Endothelial cell of umbilical vein (primary cell): Measurements from ENCODE around the gene TBPL1. TPM values are rescaled to one million over a fixed set of nuclear protein-coding genes. Genes with fewer than 3 reads are reported as not detected.

ENCODE experiments used
- BruUV-seq: library from RNA; stranded (reverse); fragments of 400-500 nt; replicated peaks from 2 replicates; lab custom pipeline; 2021; lab: Mats Ljungman, UMichigan
- CTCF ChIA-PET: fragments of 300-600, 350-600 bp; sonication (Branson Sonifier 250); formaldehyde crosslinking; loops from one replicate; lab custom pipeline; 2021; ENCODE audit warnings: antibody characterized with exemption, inconsistent platforms; lab: Charles Lee
- POLR2A ChIA-PET: fragments of 300-600, 350-600 bp; sonication (Branson Sonifier 250); formaldehyde crosslinking; loops from one replicate; lab custom pipeline; 2021; ENCODE audit warnings: antibody characterized with exemption, inconsistent platforms; lab: Charles Lee
- DNase-seq: peaks from one replicate; pipeline ENCODE4 v3.0.0-alpha.2; 2011; ENCODE audit warnings: low read depth, low spot score
- FAIRE-seq: peaks from 2 replicates; lab custom pipeline; 2011; peaks lifted over from hg19 to GRCh38; lab: Jason Lieb, UNC
- H2AFZ ChIP-seq: 2 replicates; pipeline ENCODE4 v1.6.0; 2012; ENCODE audit warnings: low read depth, low read length, control low read depth, inconsistent platforms
- H3K27ac ChIP-seq: 2 replicates; pipeline ENCODE4 v1.5.1; 2011; ENCODE audit warnings: low read depth, mild to moderate bottlenecking, control low read depth, low read length, moderate library complexity; ENCODE audit not compliant: insufficient read depth
- H3K27me3 ChIP-seq, 2 experiments: 2 replicates each; pipeline versions ENCODE4 v1.6.0 to v1.6.1; 2011; ENCODE audit warnings: low read length in 2 of 2, mixed read lengths in 1 of 2; ENCODE audit not compliant: control insufficient read depth in 2 of 2, insufficient read depth in 2 of 2
- H3K36me3 ChIP-seq, 2 experiments: 2 replicates in 1 of 2; 3 replicates in 1 of 2; pipeline ENCODE4 v1.5.1; 2011; ENCODE audit warnings: low read length in 2 of 2, mild to moderate bottlenecking in 1 of 2, moderate library complexity in 1 of 2; ENCODE audit not compliant: control insufficient read depth in 2 of 2, insufficient read depth in 2 of 2; ENCODE audit errors: extremely low read depth in 1 of 2
- H3K4me1 ChIP-seq: 3 replicates; pipeline ENCODE4 v1.5.1; 2011; ENCODE audit warnings: mild to moderate bottlenecking, low read length; ENCODE audit not compliant: control insufficient read depth, insufficient read depth; ENCODE audit errors: extremely low read depth
- H3K4me2 ChIP-seq: 2 replicates; pipeline ENCODE4 v1.6.1; 2011; ENCODE audit warnings: low read length, control low read depth, mixed read lengths; ENCODE audit not compliant: insufficient read depth
- H3K4me3 ChIP-seq, 3 experiments: fragments of 200-600 bp in 1 of 3; sonication (generic), shearing (Covaris generic) in 1 of 3; replicated peaks in 1 of 3; 2 replicates each; pipeline ENCODE4 v1.5.1; 2011 to 2016; ENCODE audit warnings: control low read depth in 3 of 3, low read length in 3 of 3, mild to moderate bottlenecking in 2 of 3, inconsistent platforms in 1 of 3, low read depth in 1 of 3, moderate library complexity in 1 of 3; ENCODE audit not compliant: insufficient read depth in 1 of 3
- H3K79me2 ChIP-seq: 2 replicates; pipeline ENCODE4 v1.6.0; 2012; ENCODE audit warnings: low read length, inconsistent platforms; ENCODE audit not compliant: control insufficient read depth, insufficient read depth
- H3K9ac ChIP-seq: replicated peaks from 2 replicates; pipeline ENCODE3; 2011; ENCODE audit warnings: low read length, control low read depth; ENCODE audit not compliant: insufficient read depth; ENCODE audit errors: extremely low read depth
- H3K9me1 ChIP-seq: replicated peaks from 3 replicates; pipeline ENCODE4 v1.6.0; 2011; ENCODE audit warnings: mild to moderate bottlenecking, low read length; ENCODE audit not compliant: control insufficient read depth, insufficient read depth; ENCODE audit errors: extremely low read depth
- H3K9me3 ChIP-seq: replicated peaks from 2 replicates; pipeline ENCODE4 v1.5.1; 2012; ENCODE audit warnings: low read length, inconsistent platforms; ENCODE audit not compliant: control insufficient read depth, insufficient read depth
- H4K20me1 ChIP-seq: replicated peaks from 2 replicates; pipeline ENCODE3; 2011; ENCODE audit warnings: mild to moderate bottlenecking, low read length; ENCODE audit not compliant: control insufficient read depth, insufficient read depth; ENCODE audit errors: extremely low read depth
- CTCF ChIP-seq, 2 donors: IDR thresholded peaks; 1 replicate in 1 of 2; 2 replicates in 1 of 2; pipeline ENCODE4 v1.5.1; 2011; ENCODE audit warnings: low read length in 2 of 2, mild to moderate bottlenecking in 2 of 2, moderate library complexity in 2 of 2, control low read depth in 1 of 2, inconsistent platforms in 1 of 2, low read depth in 1 of 2; ENCODE audit not compliant: insufficient read depth in 1 of 2; ENCODE audit errors: extremely low read depth in 1 of 2
- EZH2 ChIP-seq: IDR thresholded peaks from 2 replicates; pipeline ENCODE4 v1.6.1; 2012; ENCODE audit warnings: borderline replicate concordance, low read depth, mild to moderate bottlenecking, moderate library complexity, low read length, inconsistent platforms; ENCODE audit not compliant: severe bottlenecking
- FOS ChIP-seq: IDR thresholded peaks from 2 replicates; pipeline ENCODE4 v1.6.1; 2011; ENCODE audit warnings: mild to moderate bottlenecking, low read length, moderate library complexity, borderline replicate concordance; ENCODE audit not compliant: insufficient read depth
- GATA2 ChIP-seq: IDR thresholded peaks from 2 replicates; pipeline ENCODE4 v1.7.0; 2011; ENCODE audit warnings: low read depth, mild to moderate bottlenecking, moderate library complexity, mixed read lengths, low read length; ENCODE audit not compliant: insufficient read length, insufficient read depth
- JUN ChIP-seq: IDR thresholded peaks from 2 replicates; pipeline ENCODE4 v1.6.1; 2011; ENCODE audit warnings: borderline replicate concordance, low read depth; ENCODE audit not compliant: insufficient read length, insufficient read depth
- MYC ChIP-seq: IDR thresholded peaks from one replicate; pipeline ENCODE4 v1.6.1; 2011; ENCODE audit warnings: mild to moderate bottlenecking, low read depth, low read length
- POLR2A ChIP-seq: IDR thresholded peaks from 2 replicates; pipeline ENCODE4 v1.6.1; 2012; ENCODE audit warnings: low read depth, mild to moderate bottlenecking, control low read depth, low read length
- POLR2AphosphoS5 ChIP-seq: IDR thresholded peaks from 2 replicates; pipeline ENCODE4 v1.6.1; 2012; ENCODE audit warnings: low read depth, mild to moderate bottlenecking, control low read depth, low read length, moderate library complexity; ENCODE audit not compliant: insufficient read depth
- dilution Hi-C: fragments of 300-500 bp; cut with MboI; formaldehyde crosslinking; loops from one replicate; pipeline ENCODE4 v1.15.0; 2019; ENCODE audit warnings: low sequenced_read_pairs; ENCODE audit not compliant: extremely low pct_ligation_motif_present
- intact Hi-C: fragments of 100-400 bp; cut with micrococcal nuclease; formaldehyde crosslinking; loops from one replicate; pipeline ENCODE4 v1.10.0; 2022
- polyA plus RNA-seq, 4 experiments: library from polyadenylated mRNA; depleted of rRNA in 3 of 4; stranded (reverse) in 3 of 4; unstranded in 1 of 4; fragments of >200 nt; gene quantifications; 2 replicates each; pipeline versions ENCODE4 v1.2.1 to v1.2.3, GENCODE V29; 2011 to 2012; ENCODE audit warnings: missing spikeins in 1 of 4
- total RNA-seq: library from RNA; stranded (reverse); gene quantifications from 2 replicates; pipeline ENCODE4 v1.2.3, GENCODE V29; 2021
- TF ChIP-seq, protein P1 (sequence below): IDR thresholded peaks from 2 replicates; pipeline ENCODE4 v1.6.1; 2011; ENCODE audit not compliant: insufficient read depth, insufficient read length

Gene TBPL1
- total and polyA plus RNA-seq, 2 donors (not counting 3 experiments of a cell fraction or from before 2014, with no cell fraction given): 19.6 to 31.2 TPM

- H3K4me1 ChIP-seq: no peaks in the 10 kb centered on the region
- H3K27ac ChIP-seq: no peak overlapping the region
- BruUV-seq: no TSS peak
- no peaks in the 10 kb centered on the region for H3K9me3 ChIP-seq
- DNase-seq (no peak), FAIRE-seq (no peak)
- no peak overlapping the region for H3K9ac ChIP-seq
- dilution Hi-C loops: no loop called here
- H3K4me3 ChIP-seq: no peak overlapping the region
- no peaks in the 10 kb centered on the region for H3K79me2 ChIP-seq
- no peaks in the 10 kb centered on the region for H3K9me1 ChIP-seq
- intact Hi-C loops: no loop called here
- H3K27me3 ChIP-seq: peaks cover 2 to 5% of the 10 kb centered on the region in 2 experiments
- no peaks in the 10 kb centered on the region for H3K36me3 ChIP-seq
- no peak overlapping the region for H2AFZ ChIP-seq
- H3K4me2 ChIP-seq: no peak overlapping the region
- TF ChIP-seq FOS (no peak), POLR2AphosphoS5 (no peak), POLR2A (no peak), MYC (no peak)
- TF ChIP-seq, protein P1, sequence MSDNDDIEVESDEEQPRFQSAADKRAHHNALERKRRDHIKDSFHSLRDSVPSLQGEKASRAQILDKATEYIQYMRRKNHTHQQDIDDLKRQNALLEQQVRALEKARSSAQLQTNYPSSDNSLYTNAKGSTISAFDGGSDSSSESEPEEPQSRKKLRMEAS: no peak
- ChIA-PET POLR2A (no interaction called here), CTCF (interaction anchor here (1.0 to 1.5 kb wide), 3 partner anchors 9 to 80 kb away, joined by 3 to 4 read pairs (median 3); no protein-coding TSS in a partner anchor)
- no peaks in the 10 kb centered on the region for H4K20me1 ChIP-seq
Observed at GRCh38 chr6:134021396-134022122, 68.5 kb downstream of the TBPL1 start.

GRCh38 chr6:134022650-134023049, 69.6 kb downstream of the TBPL1 start:
- no peaks in the 10 kb centered on the region for H3K36me3 ChIP-seq
- H3K27me3 ChIP-seq: peaks cover 2 to 5% of the 10 kb centered on the region in 2 experiments
- no peak overlapping the region for H3K4me2 ChIP-seq
- H3K4me1 ChIP-seq: no peaks in the 10 kb centered on the region
- no peak overlapping the region for H3K9ac ChIP-seq
- no peaks in the 10 kb centered on the region for H3K9me3 ChIP-seq
- TF ChIP-seq EZH2 (no peak), GATA2 (no peak), FOS (no peak), JUN (no peak), CTCF (IDR thresholded peaks at IDR 0.05; ENCODE audit: extremely low read depth in 1 of 2, insufficient read depth in 1 of 2, low read depth in 1 of 2, low read length in 2 of 2) (no peak), POLR2A (no peak), POLR2AphosphoS5 (no peak), MYC (no peak)
- TF ChIP-seq, protein P1: no peak
- dilution Hi-C loops (no loop called here), intact Hi-C loops (no loop called here)
- no peak overlapping the region for H2AFZ ChIP-seq
- ChIA-PET CTCF (interaction anchor here (1.0 to 2.2 kb wide), 5 partner anchors 8 to 74 kb away, joined by 3 to 10 read pairs (median 4); no protein-coding TSS in a partner anchor), POLR2A (no interaction called here)
- no peak overlapping the region for H3K4me3 ChIP-seq
- no TSS peak for BruUV-seq
- no peak for DNase-seq
- no peak for FAIRE-seq
- H3K27ac ChIP-seq: no peak overlapping the region
- no peaks in the 10 kb centered on the region for H4K20me1 ChIP-seq
- H3K9me1 ChIP-seq: no peaks in the 10 kb centered on the region
- H3K79me2 ChIP-seq: no peaks in the 10 kb centered on the region
